Liver (tissue), 9 donors: ENCODE results near the gene PAX5. TPM values are rescaled to one million over a fixed set of nuclear protein-coding genes. Genes with fewer than 3 reads are reported as not detected.

ENCODE experiments used
- DNase-seq: peaks from one replicate; pipeline ENCODE4 v3.0.0-alpha.2; 2017; ENCODE audit warnings: low spot score
- H3K27ac ChIP-seq, 2 donors: one replicate each; pipeline ENCODE4 v1.7.0; 2013; ENCODE audit warnings: inconsistent platforms in 2 of 2, low read length in 2 of 2, control low read depth in 1 of 2, low read depth in 1 of 2, mild to moderate bottlenecking in 1 of 2
- H3K27me3 ChIP-seq, 4 donors: one replicate each; pipeline versions ENCODE4 v1.6.1 to v1.7.0; 2013; ENCODE audit warnings: low read length in 3 of 4, inconsistent platforms in 1 of 4, mild to moderate bottlenecking in 1 of 4, moderate library complexity in 1 of 4; ENCODE audit not compliant: control insufficient read depth in 4 of 4, insufficient read depth in 4 of 4
- H3K36me3 ChIP-seq, 4 donors: one replicate each; pipeline versions ENCODE4 v1.6.1 to v1.7.0; 2013; ENCODE audit warnings: low read length in 3 of 4, mild to moderate bottlenecking in 3 of 4, low read depth in 1 of 4, moderate library complexity in 1 of 4; ENCODE audit not compliant: control insufficient read depth in 4 of 4, insufficient read depth in 3 of 4
- H3K4me1 ChIP-seq, 4 donors: one replicate each; pipeline versions ENCODE4 v1.6.1 to v1.7.0; 2013; ENCODE audit warnings: low read length in 3 of 4, mild to moderate bottlenecking in 3 of 4, moderate library complexity in 1 of 4; ENCODE audit not compliant: control insufficient read depth in 4 of 4, insufficient read depth in 4 of 4
- H3K4me3 ChIP-seq, 3 donors: one replicate each; pipeline versions ENCODE4 v1.6.1 to v1.7.0; 2013; ENCODE audit warnings: low read length in 3 of 3, control low read depth in 1 of 3, low read depth in 1 of 3, mild to moderate bottlenecking in 1 of 3
- H3K9ac ChIP-seq, 2 donors: one replicate each; pipeline ENCODE4 v1.7.0; 2013; ENCODE audit warnings: low read length in 2 of 2, mild to moderate bottlenecking in 2 of 2, moderate library complexity in 2 of 2, control low read depth in 1 of 2, low read depth in 1 of 2
- H3K9me3 ChIP-seq, 4 donors: one replicate each; pipeline versions ENCODE4 v1.6.1 to v1.7.0; 2013; ENCODE audit warnings: low read length in 3 of 4; ENCODE audit not compliant: control insufficient read depth in 4 of 4
- EGR1 ChIP-seq, 2 donors: IDR thresholded peaks; 2 replicates each; pipeline ENCODE4 v1.6.1; 2016 to 2018; ENCODE audit warnings: antibody characterized with exemption in 2 of 2, low read depth in 2 of 2
- FOXA1 ChIP-seq: IDR thresholded peaks from 2 replicates; pipeline ENCODE4 v1.6.1; 2016; ENCODE audit warnings: antibody characterized with exemption
- FOXA2 ChIP-seq: IDR thresholded peaks from 2 replicates; pipeline ENCODE4 v1.6.1; 2016; ENCODE audit warnings: antibody characterized with exemption
- GABPA ChIP-seq, 2 donors: IDR thresholded peaks in 1 of 2; conservative IDR thresholded peaks in 1 of 2; 2 replicates each; pipeline ENCODE4 v1.6.1; 2016; ENCODE audit warnings: antibody characterized with exemption in 2 of 2, mild to moderate bottlenecking in 1 of 2, moderate library complexity in 1 of 2
- HNF4A ChIP-seq, 2 donors: conservative IDR thresholded peaks; 2 replicates each; pipeline ENCODE4 v1.6.1; 2016; ENCODE audit warnings: antibody characterized with exemption in 2 of 2, mild to moderate bottlenecking in 2 of 2
- HNF4G ChIP-seq: IDR thresholded peaks from 2 replicates; pipeline ENCODE4 v1.6.1; 2016; ENCODE audit warnings: antibody characterized with exemption
- JUND ChIP-seq, 2 donors: IDR thresholded peaks; 2 replicates each; pipeline ENCODE4 v1.6.1; 2016; ENCODE audit warnings: antibody characterized with exemption in 2 of 2
- NR2F2 ChIP-seq: IDR thresholded peaks from 2 replicates; pipeline ENCODE4 v1.6.1; 2016; ENCODE audit warnings: antibody characterized with exemption
- RAD21 ChIP-seq, 2 donors: IDR thresholded peaks; 2 replicates each; pipeline ENCODE4 v1.6.1; 2016; ENCODE audit warnings: antibody characterized with exemption in 2 of 2, mild to moderate bottlenecking in 2 of 2
- RXRA ChIP-seq, 2 donors: IDR thresholded peaks; 2 replicates each; pipeline ENCODE4 v1.6.1; 2017 to 2018; ENCODE audit warnings: antibody characterized with exemption in 2 of 2, mild to moderate bottlenecking in 1 of 2
- SP1 ChIP-seq: IDR thresholded peaks from 2 replicates; pipeline ENCODE4 v1.6.1; 2018; ENCODE audit warnings: antibody characterized with exemption, mild to moderate bottlenecking
- TAF1 ChIP-seq: conservative IDR thresholded peaks from 2 replicates; pipeline ENCODE4 v1.6.1; 2016; ENCODE audit warnings: antibody characterized with exemption, mild to moderate bottlenecking
- YY1 ChIP-seq: IDR thresholded peaks from 2 replicates; pipeline ENCODE4 v1.6.1; 2016; ENCODE audit warnings: antibody characterized with exemption, mild to moderate bottlenecking
- WGBS: extraction: QIAGEN DNeasy Blood & Tissue Kit; methylation state at CpG from one replicate; pipeline ENCODE4 v1.1.7; 2013; 5-methylcytosine and 5-hydroxymethylcytosine counted together
- polyA plus RNA-seq, 2 donors: library from polyadenylated mRNA; stranded (reverse) in 1 of 2; unstranded in 1 of 2; fragments of 200-250 nt in 1 of 2; fragments of >200 nt in 1 of 2; fragmentation: Nextera tagmentation in 1 of 2; extraction: Ambion mirVana in 1 of 2; gene quantifications; one replicate each; pipeline versions ENCODE4 v1.2.1 to v1.2.3, GENCODE V29; 2013 to 2015
- total RNA-seq, 2 donors: library from RNA; depleted of rRNA; stranded (reverse); fragments of >200 nt; gene quantifications; one replicate each; pipeline ENCODE4 v1.2.3, GENCODE V29; 2014
- TF ChIP-seq, protein P1 (sequence below): IDR thresholded peaks from 2 replicates; pipeline ENCODE4 v1.6.1; 2016; ENCODE audit warnings: antibody characterized with exemption
- TF ChIP-seq, protein P2 (sequence below): IDR thresholded peaks from 2 replicates; pipeline ENCODE4 v1.6.1; 2016; ENCODE audit warnings: antibody characterized with exemption
- TF ChIP-seq, protein P3 (sequence below): fragments of 150-350 bp; IDR thresholded peaks from 2 replicates; pipeline ENCODE4 v1.5.1; 2017; ENCODE audit warnings: improper control_type of control experiment, low read depth, low read length; ENCODE audit not compliant: missing input control
- TF ChIP-seq, protein P4 (sequence below): IDR thresholded peaks from 2 replicates; pipeline ENCODE4 v1.6.1; 2016; ENCODE audit warnings: antibody characterized with exemption, mild to moderate bottlenecking
- TF ChIP-seq, protein P5 (sequence below): IDR thresholded peaks from 2 replicates; pipeline ENCODE4 v1.6.1; 2016; ENCODE audit warnings: antibody characterized with exemption
- donor health status: healthy.
- donor health status: healthy.
- donor health status: healthy.
- donor health status: healthy.
- donor health status: healthy.

PAX5 gene
- total and polyA plus RNA-seq, 4 donors: 0.05 to 2.7 (median 0.11) TPM

DNA sequence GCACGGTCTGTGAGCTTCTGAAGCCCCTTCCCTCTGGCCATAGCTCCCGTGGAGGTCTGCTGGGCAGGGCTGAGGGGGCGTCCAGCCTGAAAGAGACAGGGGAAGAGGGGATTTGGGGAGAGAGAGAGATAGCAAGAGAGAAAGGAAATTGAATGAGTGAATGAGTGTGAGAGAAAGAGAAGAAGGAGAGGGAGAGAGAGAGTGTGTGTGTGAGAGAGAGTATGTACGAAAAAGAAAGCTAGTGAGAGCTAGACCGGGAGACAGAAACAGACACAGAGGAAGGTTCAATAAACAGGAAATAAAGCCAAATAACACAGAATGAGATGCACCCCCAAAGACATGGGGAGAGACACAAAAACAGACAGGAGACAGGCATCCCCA is 37.4 kb downstream of the PAX5 start:
- no peak overlapping the region for H3K27ac ChIP-seq
- H3K36me3 ChIP-seq: no peaks in the 10 kb centered on the region
- H3K9me3 ChIP-seq: peaks cover 0 to under 1% (median under 1%) of the 10 kb centered on the region in 4 donors
- WGBS: 75% methylated on average over 5 of the region's 5 CpGs
- DNase-seq: no peak
- peaks cover 0 to 1% (median 0%) of the 10 kb centered on the region in 4 donors for H3K4me1 ChIP-seq
- peaks cover 0 to 8% (median 2%) of the 10 kb centered on the region in 4 donors for H3K27me3 ChIP-seq
- H3K9ac ChIP-seq: no peak overlapping the region
- no peak for TF ChIP-seq TAF1
- TF ChIP-seq EGR1 (IDR thresholded peaks at IDR 0.05; ENCODE audit: low read depth in 2 of 2): no peak
- TF ChIP-seq, protein P1, sequence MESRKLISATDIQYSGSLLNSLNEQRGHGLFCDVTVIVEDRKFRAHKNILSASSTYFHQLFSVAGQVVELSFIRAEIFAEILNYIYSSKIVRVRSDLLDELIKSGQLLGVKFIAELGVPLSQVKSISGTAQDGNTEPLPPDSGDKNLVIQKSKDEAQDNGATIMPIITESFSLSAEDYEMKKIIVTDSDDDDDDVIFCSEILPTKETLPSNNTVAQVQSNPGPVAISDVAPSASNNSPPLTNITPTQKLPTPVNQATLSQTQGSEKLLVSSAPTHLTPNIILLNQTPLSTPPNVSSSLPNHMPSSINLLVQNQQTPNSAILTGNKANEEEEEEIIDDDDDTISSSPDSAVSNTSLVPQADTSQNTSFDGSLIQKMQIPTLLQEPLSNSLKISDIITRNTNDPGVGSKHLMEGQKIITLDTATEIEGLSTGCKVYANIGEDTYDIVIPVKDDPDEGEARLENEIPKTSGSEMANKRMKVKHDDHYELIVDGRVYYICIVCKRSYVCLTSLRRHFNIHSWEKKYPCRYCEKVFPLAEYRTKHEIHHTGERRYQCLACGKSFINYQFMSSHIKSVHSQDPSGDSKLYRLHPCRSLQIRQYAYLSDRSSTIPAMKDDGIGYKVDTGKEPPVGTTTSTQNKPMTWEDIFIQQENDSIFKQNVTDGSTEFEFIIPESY: no peak
- no peak for TF ChIP-seq FOXA2
- no peak for TF ChIP-seq YY1
- no peak for TF ChIP-seq SP1
- TF ChIP-seq HNF4A (conservative IDR thresholded peaks at IDR 0.05): no peak
- TF ChIP-seq JUND (IDR thresholded peaks at IDR 0.05): no peak
- TF ChIP-seq HNF4G: no peak
- TF ChIP-seq, protein P2, sequence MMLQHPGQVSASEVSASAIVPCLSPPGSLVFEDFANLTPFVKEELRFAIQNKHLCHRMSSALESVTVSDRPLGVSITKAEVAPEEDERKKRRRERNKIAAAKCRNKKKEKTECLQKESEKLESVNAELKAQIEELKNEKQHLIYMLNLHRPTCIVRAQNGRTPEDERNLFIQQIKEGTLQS: no peak
- no peak for TF ChIP-seq RAD21 (IDR thresholded peaks at IDR 0.05)
- TF ChIP-seq, protein P3, sequence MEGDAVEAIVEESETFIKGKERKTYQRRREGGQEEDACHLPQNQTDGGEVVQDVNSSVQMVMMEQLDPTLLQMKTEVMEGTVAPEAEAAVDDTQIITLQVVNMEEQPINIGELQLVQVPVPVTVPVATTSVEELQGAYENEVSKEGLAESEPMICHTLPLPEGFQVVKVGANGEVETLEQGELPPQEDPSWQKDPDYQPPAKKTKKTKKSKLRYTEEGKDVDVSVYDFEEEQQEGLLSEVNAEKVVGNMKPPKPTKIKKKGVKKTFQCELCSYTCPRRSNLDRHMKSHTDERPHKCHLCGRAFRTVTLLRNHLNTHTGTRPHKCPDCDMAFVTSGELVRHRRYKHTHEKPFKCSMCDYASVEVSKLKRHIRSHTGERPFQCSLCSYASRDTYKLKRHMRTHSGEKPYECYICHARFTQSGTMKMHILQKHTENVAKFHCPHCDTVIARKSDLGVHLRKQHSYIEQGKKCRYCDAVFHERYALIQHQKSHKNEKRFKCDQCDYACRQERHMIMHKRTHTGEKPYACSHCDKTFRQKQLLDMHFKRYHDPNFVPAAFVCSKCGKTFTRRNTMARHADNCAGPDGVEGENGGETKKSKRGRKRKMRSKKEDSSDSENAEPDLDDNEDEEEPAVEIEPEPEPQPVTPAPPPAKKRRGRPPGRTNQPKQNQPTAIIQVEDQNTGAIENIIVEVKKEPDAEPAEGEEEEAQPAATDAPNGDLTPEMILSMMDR: no peak
- TF ChIP-seq, protein P4, sequence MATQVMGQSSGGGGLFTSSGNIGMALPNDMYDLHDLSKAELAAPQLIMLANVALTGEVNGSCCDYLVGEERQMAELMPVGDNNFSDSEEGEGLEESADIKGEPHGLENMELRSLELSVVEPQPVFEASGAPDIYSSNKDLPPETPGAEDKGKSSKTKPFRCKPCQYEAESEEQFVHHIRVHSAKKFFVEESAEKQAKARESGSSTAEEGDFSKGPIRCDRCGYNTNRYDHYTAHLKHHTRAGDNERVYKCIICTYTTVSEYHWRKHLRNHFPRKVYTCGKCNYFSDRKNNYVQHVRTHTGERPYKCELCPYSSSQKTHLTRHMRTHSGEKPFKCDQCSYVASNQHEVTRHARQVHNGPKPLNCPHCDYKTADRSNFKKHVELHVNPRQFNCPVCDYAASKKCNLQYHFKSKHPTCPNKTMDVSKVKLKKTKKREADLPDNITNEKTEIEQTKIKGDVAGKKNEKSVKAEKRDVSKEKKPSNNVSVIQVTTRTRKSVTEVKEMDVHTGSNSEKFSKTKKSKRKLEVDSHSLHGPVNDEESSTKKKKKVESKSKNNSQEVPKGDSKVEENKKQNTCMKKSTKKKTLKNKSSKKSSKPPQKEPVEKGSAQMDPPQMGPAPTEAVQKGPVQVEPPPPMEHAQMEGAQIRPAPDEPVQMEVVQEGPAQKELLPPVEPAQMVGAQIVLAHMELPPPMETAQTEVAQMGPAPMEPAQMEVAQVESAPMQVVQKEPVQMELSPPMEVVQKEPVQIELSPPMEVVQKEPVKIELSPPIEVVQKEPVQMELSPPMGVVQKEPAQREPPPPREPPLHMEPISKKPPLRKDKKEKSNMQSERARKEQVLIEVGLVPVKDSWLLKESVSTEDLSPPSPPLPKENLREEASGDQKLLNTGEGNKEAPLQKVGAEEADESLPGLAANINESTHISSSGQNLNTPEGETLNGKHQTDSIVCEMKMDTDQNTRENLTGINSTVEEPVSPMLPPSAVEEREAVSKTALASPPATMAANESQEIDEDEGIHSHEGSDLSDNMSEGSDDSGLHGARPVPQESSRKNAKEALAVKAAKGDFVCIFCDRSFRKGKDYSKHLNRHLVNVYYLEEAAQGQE: no peak
- TF ChIP-seq, protein P5, sequence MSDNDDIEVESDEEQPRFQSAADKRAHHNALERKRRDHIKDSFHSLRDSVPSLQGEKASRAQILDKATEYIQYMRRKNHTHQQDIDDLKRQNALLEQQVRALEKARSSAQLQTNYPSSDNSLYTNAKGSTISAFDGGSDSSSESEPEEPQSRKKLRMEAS: no peak
- TF ChIP-seq RXRA (IDR thresholded peaks at IDR 0.05): no peak
- TF ChIP-seq GABPA (IDR thresholded peaks at IDR 0.05 in 1 of 2, conservative IDR thresholded peaks at IDR 0.05 in 1 of 2): no peak
- no peak for TF ChIP-seq NR2F2
- TF ChIP-seq FOXA1: no peak
- H3K4me3 ChIP-seq: no peak overlapping the region
